CD8-positive, alpha-beta memory T cell (primary cell): ENCODE results near the gene PRKAG2. TPM values are rescaled to one million over a fixed set of nuclear protein-coding genes. Genes with fewer than 3 reads are reported as not detected.

Experiments
- CTCF ChIA-PET: fragments of 350-600 bp; sonication (Branson Sonifier 250); formaldehyde crosslinking; loops from one replicate; lab custom pipeline; 2021; ENCODE audit warnings: antibody characterized with exemption; lab: Charles Lee
- POLR2A ChIA-PET: fragments of 350-600 bp; sonication (Branson Sonifier 250); formaldehyde crosslinking; loops from one replicate; lab custom pipeline; 2021; ENCODE audit warnings: antibody characterized with exemption; lab: Charles Lee
- DNase-seq, 5 donors: peaks; one replicate each; pipeline versions ENCODE4 v3.0.0 to v3.0.0-alpha.2; 2020 to 2022; ENCODE audit warnings: mixed read lengths in 1 of 5
- H3K27ac ChIP-seq: one replicate; pipeline ENCODE4 v1.7.0; 2013; ENCODE audit warnings: low read depth, mild to moderate bottlenecking, low read length, moderate library complexity
- H3K27me3 ChIP-seq: 2 replicates; pipeline ENCODE4 v1.7.0; 2013; ENCODE audit warnings: low read length, mild to moderate bottlenecking; ENCODE audit not compliant: insufficient read depth, poor library complexity, severe bottlenecking
- H3K36me3 ChIP-seq: 2 replicates; pipeline ENCODE4 v1.7.0; 2013; ENCODE audit warnings: mild to moderate bottlenecking, low read length, moderate library complexity; ENCODE audit not compliant: insufficient read depth
- H3K4me1 ChIP-seq: 2 replicates; pipeline ENCODE4 v1.7.0; 2013; ENCODE audit warnings: mild to moderate bottlenecking, low read length, moderate library complexity; ENCODE audit not compliant: insufficient read depth
- H3K4me3 ChIP-seq: 2 replicates; pipeline ENCODE4 v1.7.0; 2013; ENCODE audit warnings: mild to moderate bottlenecking, low read length
- H3K9me3 ChIP-seq: 2 replicates; pipeline ENCODE4 v1.7.0; 2013; ENCODE audit warnings: mild to moderate bottlenecking, low read length
- H3K27ac Mint-ChIP-seq, 8 donors: one replicate each; pipeline ENCODE4 v1.8.0; 2020 to 2021; ENCODE audit warnings: mixed read lengths in 8 of 8, mild to moderate bottlenecking in 6 of 8, inconsistent platforms in 3 of 8, moderate library complexity in 3 of 8
- H3K27me3 Mint-ChIP-seq, 2 donors: one replicate each; pipeline ENCODE4 v1.8.0; 2020 to 2021; ENCODE audit warnings: mixed read lengths in 2 of 2, mild to moderate bottlenecking in 1 of 2, moderate library complexity in 1 of 2
- H3K36me3 Mint-ChIP-seq, 3 donors: one replicate each; pipeline ENCODE4 v1.8.0; 2020 to 2021; ENCODE audit warnings: mixed read lengths in 3 of 3, inconsistent platforms in 1 of 3, mild to moderate bottlenecking in 1 of 3
- H3K4me1 Mint-ChIP-seq, 3 donors: one replicate each; pipeline ENCODE4 v1.8.0; 2020 to 2021; ENCODE audit warnings: mixed read lengths in 3 of 3, inconsistent platforms in 1 of 3, mild to moderate bottlenecking in 1 of 3
- H3K4me3 Mint-ChIP-seq, 7 donors: one replicate each; pipeline ENCODE4 v1.8.0; 2020 to 2021; ENCODE audit warnings: mixed read lengths in 7 of 7, mild to moderate bottlenecking in 6 of 7, moderate library complexity in 4 of 7, inconsistent platforms in 2 of 7
- H3K9me3 Mint-ChIP-seq, 5 donors: one replicate each; pipeline ENCODE4 v1.8.0; 2020 to 2022; ENCODE audit warnings: mixed read lengths in 5 of 5, mild to moderate bottlenecking in 3 of 5, moderate library complexity in 2 of 5, inconsistent platforms in 1 of 5
- polyA plus RNA-seq: library from polyadenylated mRNA; unstranded; fragments of 300-500 nt; fragmentation: Illumina TruSeq; gene quantifications from one replicate; pipeline ENCODE4 v1.2.3, GENCODE V29; 2021
- total RNA-seq, 2 experiments: library from RNA; stranded (reverse); gene quantifications; one replicate each; pipeline ENCODE4 v1.2.3, GENCODE V29; 2021

PRKAG2 gene
- total and polyA plus RNA-seq, 3 experiments from 2014 or later = 23.1 to 31.4 (median 27.2) TPM

DNA sequence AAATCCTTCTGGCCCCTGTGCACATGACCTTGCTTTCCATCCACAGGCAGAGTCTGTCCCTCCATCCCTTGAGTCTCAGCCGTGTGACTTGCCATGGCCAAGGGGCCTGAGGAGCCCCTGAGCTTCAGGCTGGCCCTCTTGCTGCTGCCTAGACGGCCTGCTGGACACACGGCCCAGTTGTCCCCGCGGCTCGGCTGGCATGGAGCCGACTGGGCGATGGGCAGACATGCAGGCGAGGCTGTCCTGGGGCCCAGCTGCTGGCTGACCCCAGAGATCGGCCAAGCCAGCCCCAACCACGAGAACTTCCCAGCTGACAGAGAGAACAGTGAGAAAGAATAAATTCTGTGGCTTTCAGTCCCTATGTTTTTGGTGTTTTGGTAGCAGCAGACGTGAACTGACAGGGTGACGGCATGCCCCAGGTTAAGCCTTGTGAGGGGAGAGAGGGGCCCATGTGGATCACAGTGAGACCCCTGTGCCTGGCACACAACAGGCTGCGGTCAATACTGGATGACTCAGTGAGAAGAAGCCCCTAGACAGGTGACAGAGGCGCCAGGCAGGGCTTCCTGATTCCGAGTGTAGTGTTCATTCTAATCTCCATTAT is 11.7 kb downstream of the PRKAG2 start:
- Histone ChIP-seq H3K36me3 (no peaks in the 10 kb centered on the region), H3K27ac (no peak overlapping the region), H3K4me3 (no peak overlapping the region), H3K27me3 (no peaks in the 10 kb centered on the region), H3K4me1 (no peaks in the 10 kb centered on the region), H3K9me3 (no peaks in the 10 kb centered on the region)
- H3K36me3 Mint-ChIP-seq = peaks cover 0 to 11% (median 0%) of the 10 kb centered on the region in 3 donors
- H3K9me3 Mint-ChIP-seq = no peaks in the 10 kb centered on the region
- peaks cover 15 to 57% (median 32%) of the 10 kb centered on the region in 3 donors for H3K4me1 Mint-ChIP-seq
- no peak overlapping the region for H3K27ac Mint-ChIP-seq
- H3K27me3 Mint-ChIP-seq = no peaks in the 10 kb centered on the region
- peak in 1 of 5 donors; percentile 39 for DNase-seq
- CTCF ChIA-PET = no interaction called here
- POLR2A ChIA-PET = interaction anchor here (0.5 kb wide), 1 partner anchor 75 kb away, joined by 3 read pairs; no protein-coding TSS in a partner anchor
- no peak overlapping the region for H3K4me3 Mint-ChIP-seq

- ChIA-PET POLR2A (no interaction called here), CTCF (no interaction called here)
- Histone ChIP-seq H3K4me1 (no peaks in the 10 kb centered on the region), H3K36me3 (no peaks in the 10 kb centered on the region), H3K4me3 (no peak overlapping the region), H3K9me3 (no peaks in the 10 kb centered on the region), H3K27me3 (no peaks in the 10 kb centered on the region), H3K27ac (no peak overlapping the region)
- no peak overlapping the region for H3K4me3 Mint-ChIP-seq
- H3K27me3 Mint-ChIP-seq = no peaks in the 10 kb centered on the region
- peak in 1 of 5 donors; percentile 28 for DNase-seq
- no peaks in the 10 kb centered on the region for H3K9me3 Mint-ChIP-seq
- H3K4me1 Mint-ChIP-seq = peaks cover 15 to 58% (median 32%) of the 10 kb centered on the region in 3 donors
- H3K27ac Mint-ChIP-seq = no peak overlapping the region
- peaks cover 0 to 14% (median 0%) of the 10 kb centered on the region in 3 donors for H3K36me3 Mint-ChIP-seq
Observed at GRCh38 chr7:151864561-151864960, 12.4 kb downstream of the PRKAG2 start.

- no peaks in the 10 kb centered on the region for H3K27me3 Mint-ChIP-seq
- POLR2A ChIA-PET = no interaction called here
- Histone ChIP-seq H3K4me3 (no peak overlapping the region), H3K4me1 (no peaks in the 10 kb centered on the region), H3K36me3 (no peaks in the 10 kb centered on the region), H3K27ac (no peak overlapping the region), H3K27me3 (no peaks in the 10 kb centered on the region), H3K9me3 (no peaks in the 10 kb centered on the region)
- no peaks in the 10 kb centered on the region for H3K9me3 Mint-ChIP-seq
- CTCF ChIA-PET = no interaction called here
- peaks cover 15 to 58% (median 29%) of the 10 kb centered on the region in 3 donors for H3K4me1 Mint-ChIP-seq
- H3K27ac Mint-ChIP-seq = peak overlapping the region in 1 of 8 donors; percentile 36
- H3K4me3 Mint-ChIP-seq = no peak overlapping the region
- DNase-seq = peak in 1 of 5 donors; percentile 14
- H3K36me3 Mint-ChIP-seq = peaks cover 0 to 18% (median 0%) of the 10 kb centered on the region in 3 donors
Observed at GRCh38 chr7:151864081-151864480, 12.8 kb downstream of the PRKAG2 start.

DNA sequence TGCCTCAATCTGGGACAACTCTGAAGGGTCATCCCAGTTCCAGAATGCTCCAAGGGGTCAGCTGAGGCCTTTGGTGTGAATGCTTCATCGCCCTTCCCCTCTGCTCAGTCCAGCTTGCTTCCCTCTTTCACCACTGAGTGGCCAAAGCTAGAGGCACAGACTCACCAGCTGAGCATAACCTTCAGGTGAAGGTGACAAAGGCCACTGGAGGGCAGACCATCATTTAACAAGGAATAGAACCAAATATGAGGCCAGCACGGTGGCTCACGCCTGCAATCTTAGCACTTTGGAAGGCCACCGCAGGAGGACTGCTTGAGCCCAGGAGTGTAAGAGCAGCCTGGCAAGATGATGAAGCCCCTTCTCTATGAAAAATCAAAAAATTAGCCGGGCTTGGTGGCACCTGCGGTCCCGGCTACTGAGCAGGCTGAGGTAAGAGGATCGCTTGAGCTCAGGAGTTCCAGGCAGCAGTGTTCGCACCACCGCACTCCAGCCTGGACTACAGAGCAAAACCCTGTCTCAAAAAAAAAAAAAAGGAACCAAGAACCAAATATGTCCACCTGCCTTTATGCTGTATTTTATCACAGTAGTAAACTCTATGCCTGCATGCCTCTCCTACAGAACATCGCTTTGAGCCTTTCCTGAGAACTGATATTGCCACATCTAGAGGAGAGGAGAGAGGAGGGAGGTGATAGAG is 13.4 kb downstream of the PRKAG2 start:
- no peaks in the 10 kb centered on the region for H3K36me3 ChIP-seq
- H3K9me3 ChIP-seq = no peaks in the 10 kb centered on the region
- no peaks in the 10 kb centered on the region for H3K4me1 ChIP-seq
- Mint-ChIP-seq H3K4me1 (peaks cover 12 to 58% (median 29%) of the 10 kb centered on the region in 3 donors), H3K27me3 (no peaks in the 10 kb centered on the region), H3K4me3 (no peak overlapping the region), H3K27ac (peak overlapping the region in 1 of 8 donors; percentile 36), H3K9me3 (no peaks in the 10 kb centered on the region), H3K36me3 (peaks cover 0 to 23% (median 0%) of the 10 kb centered on the region in 3 donors)
- peak in 1 of 5 donors; percentile 44 for DNase-seq
- ChIA-PET POLR2A (no interaction called here), CTCF (no interaction called here)
- H3K27ac ChIP-seq = no peak overlapping the region
- H3K27me3 ChIP-seq = no peaks in the 10 kb centered on the region
- H3K4me3 ChIP-seq = no peak overlapping the region

DNA sequence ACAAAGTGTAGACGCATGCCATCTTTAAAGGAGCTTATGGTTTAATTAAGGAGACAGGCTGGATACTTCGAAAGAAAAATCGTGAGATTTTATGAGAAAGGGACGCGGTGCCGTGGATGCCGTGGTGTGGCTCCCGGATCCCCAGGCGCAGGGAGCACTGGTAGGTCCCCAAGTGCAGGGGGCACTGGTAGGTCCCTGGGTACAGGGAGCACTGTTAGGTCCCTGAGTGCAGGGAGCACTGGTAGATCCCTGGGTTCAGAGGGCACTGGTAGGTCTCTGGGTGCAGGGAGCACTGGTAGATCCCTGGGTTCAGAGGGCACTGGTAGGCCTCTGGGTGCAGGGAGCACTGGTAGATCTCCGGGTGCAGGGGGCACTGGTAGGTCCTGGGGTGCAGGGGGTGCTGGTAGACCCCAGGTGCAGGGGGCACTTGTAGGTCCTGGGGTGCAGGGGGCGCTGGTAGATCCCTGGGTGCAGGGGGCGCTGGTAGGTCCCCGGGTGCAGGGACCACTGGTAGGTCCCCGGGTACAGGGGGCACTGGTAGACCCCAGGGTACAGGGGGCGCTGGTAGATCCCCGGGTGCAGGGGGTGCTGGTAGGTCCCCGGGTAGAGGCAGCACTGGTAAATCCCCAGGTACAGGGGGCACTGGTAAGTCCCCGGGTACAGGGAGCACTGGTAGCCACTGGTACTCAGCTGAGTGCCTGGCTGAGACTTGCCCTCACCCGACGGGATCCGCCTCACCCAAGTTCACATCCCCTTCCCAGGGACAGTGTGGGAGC is 14.1 kb downstream of the PRKAG2 start:
- H3K36me3 Mint-ChIP-seq = peaks cover 0 to 22% (median 0%) of the 10 kb centered on the region in 3 donors
- CTCF ChIA-PET = no interaction called here

DNA sequence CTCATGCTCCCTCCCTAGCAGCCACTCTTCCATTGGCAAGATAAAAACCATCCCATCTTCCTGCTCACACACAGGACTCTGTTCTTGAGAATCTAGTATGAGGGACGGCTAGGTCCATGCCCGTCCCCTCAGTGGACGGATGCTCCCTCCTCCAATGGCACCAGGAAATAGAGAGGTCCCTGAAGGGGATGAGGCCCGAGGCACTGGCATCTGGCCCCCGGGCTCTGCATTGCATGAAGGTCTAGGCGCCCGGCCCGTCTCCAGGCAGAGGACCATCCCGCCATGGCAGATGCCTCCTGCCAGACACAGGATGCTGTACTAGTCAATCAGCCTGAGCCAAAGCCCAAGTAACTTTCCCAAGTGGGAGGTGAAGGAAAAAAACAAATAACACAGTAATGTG is 15.0 kb downstream of the PRKAG2 start:
- CTCF ChIA-PET = interaction anchor here (1.2 kb wide), 1 partner anchor 7 kb away, joined by 4 read pairs; no protein-coding TSS in a partner anchor
- no peaks in the 10 kb centered on the region for H3K9me3 Mint-ChIP-seq
- no peak overlapping the region for H3K4me3 Mint-ChIP-seq
- no peaks in the 10 kb centered on the region for H3K27me3 ChIP-seq
- no peak overlapping the region for H3K27ac ChIP-seq
- H3K4me1 Mint-ChIP-seq = peaks cover 14 to 54% (median 20%) of the 10 kb centered on the region in 3 donors
- no peak overlapping the region for H3K4me3 ChIP-seq
- no peaks in the 10 kb centered on the region for H3K36me3 ChIP-seq
- no peaks in the 10 kb centered on the region for H3K27me3 Mint-ChIP-seq
- H3K27ac Mint-ChIP-seq = peak overlapping the region in 1 of 8 donors; percentile 71
- peaks cover 0 to 18% (median 0%) of the 10 kb centered on the region in 3 donors for H3K36me3 Mint-ChIP-seq
- H3K4me1 ChIP-seq = no peaks in the 10 kb centered on the region
- H3K9me3 ChIP-seq = no peaks in the 10 kb centered on the region
- DNase-seq = peak in 1 of 5 donors; percentile 30
- POLR2A ChIA-PET = no interaction called here

More for the DNA sequence above, 14.1 kb downstream of the PRKAG2 start:
- Mint-ChIP-seq H3K4me3 (no peak overlapping the region), H3K4me1 (peaks cover 11 to 56% (median 24%) of the 10 kb centered on the region in 3 donors), H3K9me3 (no peaks in the 10 kb centered on the region), H3K27me3 (no peaks in the 10 kb centered on the region), H3K27ac (no peak overlapping the region)
- DNase-seq = peak in 1 of 5 donors; percentile 35
- no peak overlapping the region for H3K4me3 ChIP-seq
- H3K4me1 ChIP-seq = no peaks in the 10 kb centered on the region
- H3K27ac ChIP-seq = no peak overlapping the region
- POLR2A ChIA-PET = no interaction called here
- no peaks in the 10 kb centered on the region for H3K27me3 ChIP-seq
- H3K36me3 ChIP-seq = no peaks in the 10 kb centered on the region
- H3K9me3 ChIP-seq = no peaks in the 10 kb centered on the region

DNA sequence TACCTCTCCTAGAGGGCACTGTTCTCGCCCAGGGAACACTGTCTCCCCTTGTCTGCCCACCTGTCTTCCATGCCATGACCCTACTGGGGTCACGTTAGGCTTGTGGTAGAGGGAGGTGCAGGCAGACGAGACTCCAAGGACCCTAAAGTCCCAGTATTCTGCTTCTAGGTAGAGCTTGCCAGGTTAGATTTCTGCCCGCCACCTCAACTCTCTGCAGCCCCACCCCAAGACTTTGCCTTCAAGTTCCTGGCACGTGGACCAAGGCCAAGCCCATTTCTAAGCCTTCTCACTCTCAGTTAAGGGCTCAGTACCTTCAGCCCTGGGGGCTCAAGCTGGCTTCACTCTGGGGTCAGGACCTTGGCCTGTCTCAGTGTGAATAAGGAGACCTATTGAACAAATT is 16.1 kb downstream of the PRKAG2 start:
- Mint-ChIP-seq H3K27me3 (peaks cover 0 to 3% of the 10 kb centered on the region in 2 donors), H3K36me3 (peaks cover 0 to 18% (median 4%) of the 10 kb centered on the region in 3 donors), H3K4me1 (peaks cover 19 to 57% (median 25%) of the 10 kb centered on the region in 3 donors), H3K27ac (no peak overlapping the region), H3K9me3 (no peaks in the 10 kb centered on the region), H3K4me3 (no peak overlapping the region)
- no peak overlapping the region for H3K4me3 ChIP-seq
- no peak overlapping the region for H3K27ac ChIP-seq
- no peaks in the 10 kb centered on the region for H3K27me3 ChIP-seq
- no peaks in the 10 kb centered on the region for H3K4me1 ChIP-seq
- DNase-seq = peak in 1 of 5 donors; percentile 21
- no peaks in the 10 kb centered on the region for H3K9me3 ChIP-seq
- POLR2A ChIA-PET = no interaction called here
- H3K36me3 ChIP-seq = no peaks in the 10 kb centered on the region
- CTCF ChIA-PET = interaction anchor here (1.2 kb wide), 1 partner anchor 8 kb away, joined by 4 read pairs; no protein-coding TSS in a partner anchor
